Testis (tissue), 3 donors: ENCODE measurements around the gene RANBP3. TPM values are rescaled to one million over a fixed set of nuclear protein-coding genes. Genes with fewer than 3 reads are reported as not detected.

ENCODE experiments used
- DNase-seq: peaks from one replicate; pipeline ENCODE4 v3.0.0-alpha.2; 2019
- H3K27ac ChIP-seq, 2 donors: fragments of 200-600 bp; sonication (generic); one replicate each; pipeline ENCODE4 v1.5.1; 2019
- H3K27me3 ChIP-seq: fragments of 200-600 bp; sonication (generic); one replicate; pipeline ENCODE4 v1.5.1; 2019
- H3K36me3 ChIP-seq: fragments of 200-600 bp; sonication (generic); one replicate; pipeline ENCODE4 v1.5.1; 2017; ENCODE audit warnings: low read depth; ENCODE audit errors: missing control alignments
- H3K4me1 ChIP-seq: fragments of 200-600 bp; sonication (generic); one replicate; pipeline ENCODE4 v1.5.1; 2019
- H3K4me3 ChIP-seq, 2 donors: fragments of 200-600 bp; sonication (generic); one replicate each; pipeline ENCODE4 v1.5.1; 2017 to 2019
- H3K9me3 ChIP-seq: fragments of 200-600 bp; sonication (generic); one replicate; pipeline ENCODE4 v1.5.1; 2017
- POLR2A ChIP-seq: fragments of 450-650 bp; IDR thresholded peaks from one replicate; pipeline ENCODE4 v1.6.1; 2017; ENCODE audit warnings: antibody characterized with exemption, mild to moderate bottlenecking, moderate library complexity
- WGBS, 2 donors: methylation state at CpG; one replicate each; pipeline ENCODE4 v1.1.5; 2018; 5-methylcytosine and 5-hydroxymethylcytosine counted together
- intact Hi-C: fragments of 100-400 bp; cut with DNase I; formaldehyde crosslinking; loops from one replicate; pipeline ENCODE4 v1.15.1; 2023; ENCODE audit warnings: low total_unique reads
- polyA plus RNA-seq: library from polyadenylated mRNA; stranded (reverse); fragments of 350-450 nt; fragmentation: Illumina TruSeq; extraction: RNeasy Lipid Tissue Mini Kit (QIAGEN cat#74804); gene quantifications from one replicate; pipeline ENCODE4 v1.2.3, GENCODE V29; 2014; ENCODE audit warnings: low read depth, low replicate concordance; ENCODE audit not compliant: insufficient read depth
- total RNA-seq, 2 donors: library from RNA; depleted of rRNA; stranded (reverse); fragments of >200 nt; gene quantifications; one replicate each; pipeline ENCODE4 v1.2.3, GENCODE V29; 2016
- TF ChIP-seq, protein P1 (sequence below), 3 experiments: fragments of 450-650 bp in 2 of 3; fragments of 200-600 bp in 1 of 3; sonication (generic) in 1 of 3; IDR thresholded peaks; one replicate each; pipeline ENCODE4 v1.5.1; 2016 to 2019; ENCODE audit warnings: antibody characterized with exemption in 3 of 3, mild to moderate bottlenecking in 2 of 3, moderate library complexity in 1 of 3

Gene RANBP3
- total and polyA plus RNA-seq, 3 donors from 2014 or later: 142 to 148 (median 145) TPM

DNA sequence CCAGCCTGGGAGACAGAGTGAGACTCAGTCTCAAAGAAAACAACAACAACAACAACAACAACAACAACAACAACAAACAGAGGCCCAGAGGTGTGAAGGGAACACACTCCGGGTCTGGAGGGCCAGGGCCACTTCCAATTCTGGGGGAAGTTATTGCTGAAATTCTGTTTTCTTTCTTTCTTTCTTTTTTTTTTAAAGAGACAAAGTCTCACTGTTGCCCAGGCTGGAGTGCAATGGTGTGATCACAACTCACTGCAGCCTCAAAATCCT lies 67.4 kb downstream of the RANBP3 start:
- Histone ChIP-seq H3K4me1 (peaks cover 5% of the 10 kb centered on the region), H3K36me3 (no peaks in the 10 kb centered on the region), H3K27me3 (no peaks in the 10 kb centered on the region), H3K27ac (no peak overlapping the region), H3K4me3 (no peak overlapping the region), H3K9me3 (no peaks in the 10 kb centered on the region)
- DNase-seq: no peak
- TF ChIP-seq POLR2A: no peak
- TF ChIP-seq, protein P1, sequence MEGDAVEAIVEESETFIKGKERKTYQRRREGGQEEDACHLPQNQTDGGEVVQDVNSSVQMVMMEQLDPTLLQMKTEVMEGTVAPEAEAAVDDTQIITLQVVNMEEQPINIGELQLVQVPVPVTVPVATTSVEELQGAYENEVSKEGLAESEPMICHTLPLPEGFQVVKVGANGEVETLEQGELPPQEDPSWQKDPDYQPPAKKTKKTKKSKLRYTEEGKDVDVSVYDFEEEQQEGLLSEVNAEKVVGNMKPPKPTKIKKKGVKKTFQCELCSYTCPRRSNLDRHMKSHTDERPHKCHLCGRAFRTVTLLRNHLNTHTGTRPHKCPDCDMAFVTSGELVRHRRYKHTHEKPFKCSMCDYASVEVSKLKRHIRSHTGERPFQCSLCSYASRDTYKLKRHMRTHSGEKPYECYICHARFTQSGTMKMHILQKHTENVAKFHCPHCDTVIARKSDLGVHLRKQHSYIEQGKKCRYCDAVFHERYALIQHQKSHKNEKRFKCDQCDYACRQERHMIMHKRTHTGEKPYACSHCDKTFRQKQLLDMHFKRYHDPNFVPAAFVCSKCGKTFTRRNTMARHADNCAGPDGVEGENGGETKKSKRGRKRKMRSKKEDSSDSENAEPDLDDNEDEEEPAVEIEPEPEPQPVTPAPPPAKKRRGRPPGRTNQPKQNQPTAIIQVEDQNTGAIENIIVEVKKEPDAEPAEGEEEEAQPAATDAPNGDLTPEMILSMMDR (IDR thresholded peaks at IDR 0.05): no peak
- intact Hi-C loops: no loop called here
- WGBS, 2 donors: 79 to 82% methylated on average over 1 of the region's 1 CpG

DNA sequence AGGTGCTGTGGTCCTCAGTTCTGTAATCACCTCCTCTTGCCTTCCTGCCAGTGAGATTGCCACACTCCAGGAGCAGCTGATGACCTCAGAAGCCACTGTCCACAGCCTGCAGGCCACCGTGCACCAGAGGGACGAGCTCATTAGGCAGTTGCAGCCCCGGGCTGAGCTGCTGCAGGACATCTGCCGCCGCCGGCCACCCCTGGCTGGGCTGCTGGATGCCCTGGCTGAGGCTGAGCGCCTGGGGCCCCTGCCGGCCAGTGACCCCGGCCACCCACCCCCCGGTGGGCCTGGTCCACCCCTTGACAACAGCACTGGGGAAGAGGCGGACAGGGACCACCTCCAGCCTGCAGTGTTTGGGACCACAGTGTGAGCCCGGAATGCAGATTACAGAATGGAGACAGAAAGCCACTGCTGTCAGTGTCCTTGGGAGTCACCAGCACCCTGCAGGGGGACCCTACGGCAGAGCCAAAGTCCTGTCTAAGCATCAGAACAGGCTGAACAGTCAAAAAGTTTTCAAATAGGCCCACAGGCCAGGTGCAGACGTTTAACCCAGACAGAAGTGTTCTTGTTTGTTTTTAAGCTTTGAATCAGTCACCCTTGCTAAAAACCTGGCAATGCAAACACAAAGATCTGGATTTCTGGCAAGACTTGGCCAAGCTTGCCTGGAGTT lies 69.0 kb downstream of the RANBP3 start:
- Histone ChIP-seq H3K4me3 (no peak overlapping the region), H3K36me3 (no peaks in the 10 kb centered on the region), H3K27ac (no peak overlapping the region), H3K4me1 (peaks cover 10% of the 10 kb centered on the region), H3K27me3 (no peaks in the 10 kb centered on the region), H3K9me3 (no peaks in the 10 kb centered on the region)
- WGBS, 2 donors: 71 to 81% methylated on average over 2 to 14 of the region's 14 CpGs
- no peak for DNase-seq
- intact Hi-C loops: loop anchor here (10.0 kb wide), 1 partner anchor 124 kb away; the partner anchor contains the start of gene PRR22
- TF ChIP-seq POLR2A: no peak
- TF ChIP-seq, protein P1 (IDR thresholded peaks at IDR 0.05): no peak

DNA sequence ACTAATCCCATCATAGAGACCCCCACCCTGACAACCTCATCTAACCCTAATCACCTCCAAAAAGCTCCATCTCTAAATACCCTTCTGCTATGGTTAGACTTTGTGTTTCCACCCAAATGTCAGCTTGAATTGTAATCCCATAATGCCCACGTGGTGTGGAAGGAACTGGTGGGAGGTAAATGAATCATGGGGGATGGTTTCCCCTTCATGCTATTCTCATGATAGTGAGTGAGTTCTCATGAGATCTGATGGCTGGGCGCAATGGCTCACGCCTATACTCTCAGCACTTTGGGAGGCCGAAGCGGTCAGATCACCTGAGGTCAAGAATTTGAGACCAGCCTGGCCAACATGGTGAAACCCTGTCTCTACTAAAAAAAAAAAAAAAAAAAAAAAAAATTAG lies 70.7 kb downstream of the RANBP3 start:
- H3K27me3 ChIP-seq: no peaks in the 10 kb centered on the region
- intact Hi-C loops: loop anchor here (10.0 kb wide), 1 partner anchor 122 kb away; the partner anchor contains the start of gene PRR22
- H3K4me1 ChIP-seq: peaks cover 15% of the 10 kb centered on the region
- TF ChIP-seq POLR2A: no peak
- TF ChIP-seq, protein P1 (IDR thresholded peaks at IDR 0.05): no peak
- DNase-seq: no peak
- no peaks in the 10 kb centered on the region for H3K9me3 ChIP-seq
- no peak overlapping the region for H3K4me3 ChIP-seq
- H3K27ac ChIP-seq: no peak overlapping the region
- WGBS, 2 donors: 44 to 72% methylated on average over 1 to 5 of the region's 5 CpGs
- H3K36me3 ChIP-seq: no peaks in the 10 kb centered on the region

DNA sequence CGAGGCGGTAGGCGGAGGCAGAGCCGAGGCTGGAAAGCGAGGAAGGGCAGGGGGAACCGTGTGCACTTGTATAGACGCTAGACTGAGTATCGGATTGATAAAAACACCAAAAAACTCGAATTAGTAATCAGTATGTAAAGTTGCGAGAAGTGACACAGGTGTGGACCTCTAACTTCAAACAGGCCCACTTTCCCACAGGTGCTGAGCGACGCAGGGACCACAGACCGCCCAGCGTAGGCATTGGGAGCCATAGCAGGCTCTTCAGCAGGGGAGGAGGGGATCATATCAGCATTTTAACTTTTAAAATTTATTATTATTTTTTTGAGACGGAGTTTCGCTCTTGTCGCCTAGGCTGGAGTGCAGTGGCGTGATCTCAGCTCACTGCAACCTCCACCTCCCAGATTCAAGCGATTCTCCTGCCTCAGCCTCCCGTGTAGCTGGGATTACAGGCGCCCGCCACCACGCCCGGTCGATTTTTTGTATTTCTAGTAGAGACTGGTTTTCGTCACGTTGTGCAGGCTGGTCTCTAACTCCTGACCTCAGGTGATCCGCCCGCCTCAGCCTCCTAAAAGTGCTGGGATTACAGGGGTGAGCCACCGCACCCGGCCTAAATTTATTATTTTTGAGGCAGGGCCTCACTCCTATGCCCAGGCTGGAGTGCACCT lies 72.7 kb downstream of the RANBP3 start:
- 34 to 47% methylated on average over 30 to 31 of the region's 31 CpGs for WGBS, 2 donors
- H3K4me1 ChIP-seq: peaks cover 15% of the 10 kb centered on the region

More for the DNA sequence above, 72.7 kb downstream of the RANBP3 start:
- Histone ChIP-seq H3K9me3 (no peaks in the 10 kb centered on the region), H3K36me3 (no peaks in the 10 kb centered on the region), H3K27ac (peak overlapping the region in 1 of 2 donors; percentile 89), H3K27me3 (no peaks in the 10 kb centered on the region), H3K4me3 (peak overlapping the region; percentile 95 to 97)
- no peak for DNase-seq
- TF ChIP-seq POLR2A: no peak
- TF ChIP-seq, protein P1 (IDR thresholded peaks at IDR 0.05): no peak
- intact Hi-C loops: loop anchor here (10.0 kb wide), 1 partner anchor 120 kb away; the partner anchor contains the start of gene PRR22
